HepG2 (cell line): ENCODE data around the gene AGFG1. TPM values are rescaled to one million over a fixed set of nuclear protein-coding genes. Genes with fewer than 3 reads are reported as not detected.

Experiments used
- ATAC-seq: fragments of 200-7000 bp; cut with Tn5 transposase; 3 replicates; pipeline ENCODE4 v1.9.1; 2020; ENCODE audit warnings: mild to moderate bottlenecking, moderate library complexity
- BruUV-seq: library from RNA; stranded (reverse); fragments of 400-500 nt; replicated peaks from 2 replicates; lab custom pipeline; 2021; lab: Mats Ljungman, UMichigan
- CTCF ChIA-PET: fragments of 300-600 bp; formaldehyde crosslinking; extraction: SDS; loops from one replicate; lab custom pipeline; 2021; ENCODE audit warnings: low total read pairs, inconsistent platforms, low intra/inter-chr PET ratio; lab: Yijun Ruan, JAX
- POLR2A ChIA-PET: fragments of 350-600 bp; sonication (Branson Sonifier 250); formaldehyde crosslinking; loops from one replicate; lab custom pipeline; 2020; ENCODE audit warnings: antibody characterized with exemption, inconsistent platforms; lab: Yijun Ruan, JAX
- DNase-seq: peaks from one replicate; pipeline ENCODE4 v3.0.0-alpha.2; 2015; ENCODE audit warnings: low spot score
- FAIRE-seq: peaks from 3 replicates; lab custom pipeline; 2011; peaks lifted over from hg19 to GRCh38; lab: Jason Lieb, UNC
- H2AFZ ChIP-seq: one replicate; pipeline ENCODE4 v1.6.1; 2011; ENCODE audit warnings: low read length, inconsistent platforms
- H3K27ac ChIP-seq: fragments of 300-600 bp; 3 replicates; pipeline ENCODE4 v1.8.0; 2011; ENCODE audit warnings: mixed run types, mild to moderate bottlenecking, mixed read lengths, low read length, inconsistent platforms; ENCODE audit not compliant: insufficient read depth; ENCODE audit errors: extremely low read length
- H3K27me3 ChIP-seq, 2 experiments: fragments of 200-600 bp in 1 of 2; 2 replicates in 1 of 2; 3 replicates in 1 of 2; pipeline versions ENCODE4 v1.6.0 to v1.8.0; 2011; ENCODE audit warnings: low read length in 2 of 2, mild to moderate bottlenecking in 2 of 2, moderate library complexity in 2 of 2, inconsistent platforms in 1 of 2; ENCODE audit not compliant: insufficient read depth in 2 of 2, control insufficient read depth in 1 of 2
- H3K36me3 ChIP-seq, 2 experiments: fragments of 200-600 bp in 1 of 2; replicated peaks in 1 of 2; 2 replicates in 1 of 2; 3 replicates in 1 of 2; pipeline versions ENCODE4 v1.5.1 to v1.8.0; 2011; ENCODE audit warnings: low read length in 2 of 2, inconsistent platforms in 1 of 2; ENCODE audit not compliant: insufficient read depth in 2 of 2, control insufficient read depth in 1 of 2
- H3K4me1 ChIP-seq: 2 replicates; pipeline ENCODE4 v1.5.1; 2012; ENCODE audit warnings: low read length, inconsistent platforms; ENCODE audit not compliant: insufficient read depth
- H3K4me2 ChIP-seq: 2 replicates; pipeline ENCODE4 v1.6.0; 2011; ENCODE audit warnings: low read depth, low read length, inconsistent platforms
- H3K4me3 ChIP-seq, 3 experiments: fragments of 200-600 bp in 1 of 3; sonication (generic), shearing (Covaris generic) in 1 of 3; replicated peaks in 1 of 3; 2 replicates each; pipeline ENCODE4 v1.5.1; 2011 to 2016; ENCODE audit warnings: low read length in 3 of 3, inconsistent platforms in 2 of 3, low read depth in 2 of 3, mild to moderate bottlenecking in 2 of 3, control low read depth in 1 of 3, mixed read lengths in 1 of 3; ENCODE audit not compliant: insufficient read depth in 1 of 3
- H3K79me2 ChIP-seq: one replicate; pipeline ENCODE4 v1.6.1; 2011; ENCODE audit warnings: low read length, inconsistent platforms; ENCODE audit not compliant: insufficient read depth
- H3K9ac ChIP-seq: 2 replicates; pipeline ENCODE4 v1.6.0; 2011; ENCODE audit warnings: mild to moderate bottlenecking, low read depth, low read length, inconsistent platforms; ENCODE audit not compliant: insufficient read depth
- H3K9me3 ChIP-seq: 2 replicates; pipeline ENCODE4 v1.5.1; 2012; ENCODE audit warnings: mild to moderate bottlenecking, low read length
- H4K20me1 ChIP-seq: 2 replicates; pipeline ENCODE4 v1.6.0; 2011; ENCODE audit warnings: inconsistent platforms, mild to moderate bottlenecking, low read length, moderate library complexity; ENCODE audit not compliant: insufficient read depth
- SP4 ChIP-seq: sonication (generic); formaldehyde crosslinking; IDR thresholded peaks from 2 replicates; pipeline ENCODE4 v1.8.1; 2023; ENCODE audit warnings: mild to moderate bottlenecking, missing genetic modification reagents
- ZNF468 ChIP-seq: sonication (generic); formaldehyde crosslinking; IDR thresholded peaks from 2 replicates; pipeline ENCODE4 v1.8.0; 2022; ENCODE audit warnings: mild to moderate bottlenecking, moderate library complexity, missing genetic modification reagents
- WGBS: methylation state at CpG from one replicate; pipeline ENCODE4 v1.1.6; 2017; ENCODE audit warnings: low lambda C conversion rate; 5-methylcytosine and 5-hydroxymethylcytosine counted together
- in situ Hi-C: cut with HindIII; loops from 2 replicates; pipeline ENCODE4 v1.10.0; 2017; ENCODE audit warnings: low pct_unique_long_range_greater_than_20kb; ENCODE audit not compliant: extremely low pct_ligation_motif_present
- intact Hi-C: fragments of 100-400 bp; cut with micrococcal nuclease; formaldehyde crosslinking; loops from one replicate; pipeline ENCODE4 v1.10.0; 2022; ENCODE audit not compliant: unreplicated experiment
- polyA plus RNA-seq, 8 experiments: library from polyadenylated mRNA; depleted of rRNA in 3 of 8; stranded (reverse) in 7 of 8; unstranded in 1 of 8; fragments of >200 nt; fragmentation: Illumina TruSeq in 4 of 8; extraction: Trizol in 4 of 8; gene quantifications; 2 replicates each; pipeline versions ENCODE4 v1.2.1 to v1.2.3, GENCODE V29; 2011 to 2016; ENCODE audit warnings: low read depth in 4 of 8, missing spikeins in 1 of 8, mixed read lengths in 1 of 8; ENCODE audit not compliant: insufficient read depth in 1 of 8
- total RNA-seq, 5 experiments: library from RNA; depleted of rRNA; stranded (reverse); fragments of >200 nt; fragmentation: Illumina TruSeq; extraction: Trizol; gene quantifications; 2 replicates each; pipeline ENCODE4 v1.2.3, GENCODE V29; 2016; ENCODE audit warnings: low read depth in 1 of 5
- TF ChIP-seq, protein P1 (sequence below): IDR thresholded peaks from 2 replicates; pipeline ENCODE4 v1.6.1; 2018; ENCODE audit warnings: missing genetic modification reagents
- TF ChIP-seq, protein P2 (sequence below): IDR thresholded peaks from 2 replicates; pipeline ENCODE4 v1.4.0; 2020; ENCODE audit warnings: mild to moderate bottlenecking, missing genetic modification reagents

The AGFG1 gene
- total and polyA plus RNA-seq, 2 of the 13 experiments (the other 11 are each of a cell fraction or from before 2014, with no cell fraction given): 145 to 168 TPM

DNA sequence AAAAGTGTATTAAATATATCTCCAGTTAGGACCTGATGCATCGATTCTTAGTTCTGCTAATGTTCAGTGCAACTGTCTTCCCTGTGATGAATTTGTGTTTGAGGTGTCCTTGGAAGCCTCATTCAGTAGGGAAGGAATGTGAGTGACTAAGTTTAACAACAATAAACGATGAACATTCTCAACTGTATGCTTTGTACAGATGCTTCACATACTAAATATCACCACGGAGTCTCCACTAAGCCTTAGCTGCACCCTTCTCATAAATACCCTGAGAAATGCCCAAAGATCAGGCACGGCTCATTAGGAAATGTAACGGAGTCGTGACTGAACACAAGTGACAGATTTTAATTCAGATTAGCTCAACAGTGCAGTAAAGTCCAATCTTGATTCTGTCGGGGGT lies 24.4 kb upstream of the AGFG1 start:
- Histone ChIP-seq H3K9me3 (no peaks in the 10 kb centered on the region), H3K9ac (no peak overlapping the region), H3K4me1 (peaks cover 59% of the 10 kb centered on the region), H3K4me3 (no peak overlapping the region), H2AFZ (no peak overlapping the region), H3K27me3 (no peaks in the 10 kb centered on the region)
- DNase-seq: peak; percentile 52
- CTCF ChIA-PET: no interaction called here
- TF ChIP-seq, protein P1, sequence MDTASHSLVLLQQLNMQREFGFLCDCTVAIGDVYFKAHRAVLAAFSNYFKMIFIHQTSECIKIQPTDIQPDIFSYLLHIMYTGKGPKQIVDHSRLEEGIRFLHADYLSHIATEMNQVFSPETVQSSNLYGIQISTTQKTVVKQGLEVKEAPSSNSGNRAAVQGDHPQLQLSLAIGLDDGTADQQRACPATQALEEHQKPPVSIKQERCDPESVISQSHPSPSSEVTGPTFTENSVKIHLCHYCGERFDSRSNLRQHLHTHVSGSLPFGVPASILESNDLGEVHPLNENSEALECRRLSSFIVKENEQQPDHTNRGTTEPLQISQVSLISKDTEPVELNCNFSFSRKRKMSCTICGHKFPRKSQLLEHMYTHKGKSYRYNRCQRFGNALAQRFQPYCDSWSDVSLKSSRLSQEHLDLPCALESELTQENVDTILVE (CRISPR knock-in tag): no peak
- TF ChIP-seq SP4 (CRISPR knock-in tag) (0 out of 2 replicates have a peak, but pooled peaks have one; percentile 19), ZNF468 (CRISPR knock-in tag) (no peak)
- TF ChIP-seq, protein P2, sequence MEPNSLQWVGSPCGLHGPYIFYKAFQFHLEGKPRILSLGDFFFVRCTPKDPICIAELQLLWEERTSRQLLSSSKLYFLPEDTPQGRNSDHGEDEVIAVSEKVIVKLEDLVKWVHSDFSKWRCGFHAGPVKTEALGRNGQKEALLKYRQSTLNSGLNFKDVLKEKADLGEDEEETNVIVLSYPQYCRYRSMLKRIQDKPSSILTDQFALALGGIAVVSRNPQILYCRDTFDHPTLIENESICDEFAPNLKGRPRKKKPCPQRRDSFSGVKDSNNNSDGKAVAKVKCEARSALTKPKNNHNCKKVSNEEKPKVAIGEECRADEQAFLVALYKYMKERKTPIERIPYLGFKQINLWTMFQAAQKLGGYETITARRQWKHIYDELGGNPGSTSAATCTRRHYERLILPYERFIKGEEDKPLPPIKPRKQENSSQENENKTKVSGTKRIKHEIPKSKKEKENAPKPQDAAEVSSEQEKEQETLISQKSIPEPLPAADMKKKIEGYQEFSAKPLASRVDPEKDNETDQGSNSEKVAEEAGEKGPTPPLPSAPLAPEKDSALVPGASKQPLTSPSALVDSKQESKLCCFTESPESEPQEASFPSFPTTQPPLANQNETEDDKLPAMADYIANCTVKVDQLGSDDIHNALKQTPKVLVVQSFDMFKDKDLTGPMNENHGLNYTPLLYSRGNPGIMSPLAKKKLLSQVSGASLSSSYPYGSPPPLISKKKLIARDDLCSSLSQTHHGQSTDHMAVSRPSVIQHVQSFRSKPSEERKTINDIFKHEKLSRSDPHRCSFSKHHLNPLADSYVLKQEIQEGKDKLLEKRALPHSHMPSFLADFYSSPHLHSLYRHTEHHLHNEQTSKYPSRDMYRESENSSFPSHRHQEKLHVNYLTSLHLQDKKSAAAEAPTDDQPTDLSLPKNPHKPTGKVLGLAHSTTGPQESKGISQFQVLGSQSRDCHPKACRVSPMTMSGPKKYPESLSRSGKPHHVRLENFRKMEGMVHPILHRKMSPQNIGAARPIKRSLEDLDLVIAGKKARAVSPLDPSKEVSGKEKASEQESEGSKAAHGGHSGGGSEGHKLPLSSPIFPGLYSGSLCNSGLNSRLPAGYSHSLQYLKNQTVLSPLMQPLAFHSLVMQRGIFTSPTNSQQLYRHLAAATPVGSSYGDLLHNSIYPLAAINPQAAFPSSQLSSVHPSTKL (CRISPR knock-in tag): 0 out of 2 replicates have a peak, but pooled peaks have one; percentile 17
- TF ChIP-seq, all 625 proteins: peak for 2
- POLR2A ChIA-PET: interaction anchor here (0.7 kb wide), 1 partner anchor 51 kb away, joined by 3 read pairs; no protein-coding TSS in a partner anchor
- ATAC-seq: no peak
- no TSS peak for BruUV-seq
- Histone ChIP-seq H3K79me2 (no peaks in the 10 kb centered on the region), H4K20me1 (no peaks in the 10 kb centered on the region), H3K27ac (no peak overlapping the region), H3K36me3 (no peaks in the 10 kb centered on the region), H3K4me2 (no peak overlapping the region)
- intact Hi-C loops: no loop called here
- in situ Hi-C loops: no loop called here
- 74% methylated on average over 7 of the region's 7 CpGs for WGBS
- no peak for FAIRE-seq
